ENCODE measurements around the gene SLC17A1. TPM values are rescaled to one million over a fixed set of nuclear protein-coding genes. Genes with fewer than 3 reads are reported as not detected.

Gene SLC17A1
- total RNA-seq, 4 donors from 2014 or later = not detected

DNA sequence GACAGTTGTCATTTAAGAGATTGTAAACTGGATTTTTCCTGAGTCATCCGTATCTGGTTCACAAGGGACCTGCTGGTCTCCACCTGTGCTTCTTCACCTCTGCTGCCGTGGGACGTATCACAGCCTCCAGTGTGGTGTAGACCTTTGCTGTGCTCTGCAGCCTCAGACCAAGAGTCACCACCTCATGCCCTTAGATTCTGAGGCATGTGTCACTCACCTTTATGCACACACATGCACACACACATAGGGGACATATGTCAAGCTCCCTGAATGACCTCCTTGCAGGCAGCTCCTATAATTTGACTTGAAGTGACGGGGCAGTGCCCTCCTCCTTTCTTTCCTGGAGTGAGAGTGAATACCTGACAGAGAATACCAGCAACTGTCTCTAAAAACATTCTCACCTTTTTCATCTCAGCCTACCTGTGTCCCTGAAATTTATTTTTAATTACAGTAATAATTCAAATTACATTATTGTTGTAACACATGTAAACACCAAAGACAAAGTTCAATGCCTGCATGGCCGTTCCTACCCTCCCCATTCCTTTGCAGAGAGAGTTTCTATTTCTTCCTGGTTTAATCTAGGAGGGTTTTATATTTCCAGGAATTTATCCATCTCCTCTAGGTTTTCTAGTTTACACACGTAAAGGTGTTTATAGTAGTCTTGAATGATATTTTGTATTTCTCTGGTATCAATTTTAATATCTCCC is 73.8 kb downstream of the SLC17A1 start:
- H3K9me3 ChIP-seq = no peaks in the 10 kb centered on the region

DNA sequence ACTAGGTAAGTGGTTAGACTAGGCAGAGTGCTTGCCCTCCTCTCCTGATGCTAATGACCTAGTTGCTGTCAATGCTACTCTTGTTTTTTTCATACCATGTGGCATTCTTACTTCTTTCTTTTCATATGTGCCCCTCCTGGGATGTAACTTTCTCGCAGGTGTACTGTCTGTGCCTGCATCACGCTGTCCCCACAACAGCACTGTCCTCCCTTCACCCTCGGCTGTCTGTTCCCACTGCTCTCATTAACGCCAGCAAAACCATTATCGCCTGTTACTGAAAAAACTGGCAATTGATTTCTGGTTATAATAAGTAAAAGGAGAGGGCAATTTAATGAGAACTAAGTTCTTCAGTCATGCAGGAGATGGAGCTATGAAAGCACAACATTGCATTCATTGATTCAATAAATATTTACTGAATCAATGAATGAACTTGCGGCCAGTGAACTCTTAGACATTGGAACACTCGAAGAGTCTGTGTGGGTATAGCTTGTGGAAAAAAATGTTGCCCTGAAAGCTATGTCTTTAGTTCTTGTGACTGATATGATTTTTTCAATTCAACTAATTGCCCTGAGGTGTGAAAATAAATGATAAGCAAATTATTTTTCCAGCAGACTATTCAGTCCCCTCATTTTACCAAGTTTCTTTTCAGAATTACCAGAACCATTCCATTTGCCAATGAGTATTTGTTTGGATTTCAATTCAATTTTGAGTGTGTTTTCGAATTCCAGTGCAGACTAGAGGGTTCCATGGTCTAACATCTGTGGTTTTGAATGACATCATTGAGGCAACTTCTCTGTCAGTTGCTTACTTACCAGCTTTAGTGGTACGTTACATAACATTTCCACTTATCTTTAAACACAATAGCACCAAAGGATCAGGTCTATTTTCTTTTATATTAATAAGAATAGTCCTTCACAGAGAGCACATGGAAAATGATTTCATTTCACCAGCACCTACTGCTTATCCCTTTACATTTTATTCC is 75.2 kb downstream of the SLC17A1 start:
- no peaks in the 10 kb centered on the region for H3K27me3 ChIP-seq
- H3K4me1 ChIP-seq = no peaks in the 10 kb centered on the region
- H3K9me3 ChIP-seq = no peaks in the 10 kb centered on the region
- intact Hi-C loops (cut with DNase I) = no loop called here
- TF ChIP-seq POLR2A (IDR thresholded peaks at IDR 0.05; ENCODE audit: low read depth) (no peak), POLR2AphosphoS5 (IDR thresholded peaks at IDR 0.05) (no peak), EP300 (IDR thresholded peaks at IDR 0.05) (no peak)
- TF ChIP-seq, protein P1, sequence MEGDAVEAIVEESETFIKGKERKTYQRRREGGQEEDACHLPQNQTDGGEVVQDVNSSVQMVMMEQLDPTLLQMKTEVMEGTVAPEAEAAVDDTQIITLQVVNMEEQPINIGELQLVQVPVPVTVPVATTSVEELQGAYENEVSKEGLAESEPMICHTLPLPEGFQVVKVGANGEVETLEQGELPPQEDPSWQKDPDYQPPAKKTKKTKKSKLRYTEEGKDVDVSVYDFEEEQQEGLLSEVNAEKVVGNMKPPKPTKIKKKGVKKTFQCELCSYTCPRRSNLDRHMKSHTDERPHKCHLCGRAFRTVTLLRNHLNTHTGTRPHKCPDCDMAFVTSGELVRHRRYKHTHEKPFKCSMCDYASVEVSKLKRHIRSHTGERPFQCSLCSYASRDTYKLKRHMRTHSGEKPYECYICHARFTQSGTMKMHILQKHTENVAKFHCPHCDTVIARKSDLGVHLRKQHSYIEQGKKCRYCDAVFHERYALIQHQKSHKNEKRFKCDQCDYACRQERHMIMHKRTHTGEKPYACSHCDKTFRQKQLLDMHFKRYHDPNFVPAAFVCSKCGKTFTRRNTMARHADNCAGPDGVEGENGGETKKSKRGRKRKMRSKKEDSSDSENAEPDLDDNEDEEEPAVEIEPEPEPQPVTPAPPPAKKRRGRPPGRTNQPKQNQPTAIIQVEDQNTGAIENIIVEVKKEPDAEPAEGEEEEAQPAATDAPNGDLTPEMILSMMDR (IDR thresholded peaks at IDR 0.05) = no peak
- no peak overlapping the region for H3K27ac ChIP-seq (replicated peaks in 1 of 4)
- 83% methylated on average over 9 of the region's 9 CpGs for WGBS
- no peaks in the 10 kb centered on the region for H3K36me3 ChIP-seq
- H3K4me3 ChIP-seq = no peak overlapping the region
- DNase-seq (ENCODE audit: extremely low spot score) = no peak

More for the DNA sequence above, 73.8 kb downstream of the SLC17A1 start:
- Histone ChIP-seq H3K4me3 (no peak overlapping the region), H3K36me3 (no peaks in the 10 kb centered on the region), H3K27me3 (peaks cover 0 to under 1% (median 0%) of the 10 kb centered on the region in 4 donors), H3K27ac (replicated peaks in 1 of 4) (no peak overlapping the region), H3K4me1 (no peaks in the 10 kb centered on the region)
- 67% methylated on average over 6 of the region's 6 CpGs for WGBS
- TF ChIP-seq, protein P1 (IDR thresholded peaks at IDR 0.05) = no peak
- no peak for TF ChIP-seq EP300 (IDR thresholded peaks at IDR 0.05)
- TF ChIP-seq POLR2AphosphoS5 (IDR thresholded peaks at IDR 0.05) = no peak
- no peak for TF ChIP-seq POLR2A (IDR thresholded peaks at IDR 0.05; ENCODE audit: low read depth)
- intact Hi-C loops (cut with DNase I) = no loop called here
- DNase-seq (ENCODE audit: extremely low spot score) = no peak

DNA sequence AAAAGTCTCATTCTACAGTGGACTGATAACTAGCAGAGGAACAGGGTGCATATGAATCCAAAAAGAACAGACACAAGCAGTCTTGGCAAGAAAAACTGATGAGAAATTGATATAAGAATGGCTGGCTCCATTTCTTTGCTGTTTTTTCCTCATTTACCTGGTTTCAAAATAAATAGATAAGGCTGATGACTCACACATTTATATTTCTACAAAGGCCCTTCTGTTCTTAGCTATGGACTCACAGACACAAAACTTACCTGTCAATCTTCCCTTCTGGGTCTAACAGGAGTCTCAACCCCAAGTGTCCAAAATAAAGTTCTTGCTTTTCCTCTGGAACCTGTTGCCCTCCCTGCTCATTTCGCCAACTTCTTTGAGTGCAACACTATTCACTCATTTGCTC is 76.4 kb downstream of the SLC17A1 start:
- intact Hi-C loops (cut with DNase I) = no loop called here
- Histone ChIP-seq H3K9me3 (no peaks in the 10 kb centered on the region), H3K36me3 (no peaks in the 10 kb centered on the region), H3K4me3 (no peak overlapping the region), H3K27me3 (no peaks in the 10 kb centered on the region), H3K4me1 (no peaks in the 10 kb centered on the region), H3K27ac (replicated peaks in 1 of 4) (no peak overlapping the region)
- TF ChIP-seq POLR2A (IDR thresholded peaks at IDR 0.05; ENCODE audit: low read depth) (no peak), EP300 (IDR thresholded peaks at IDR 0.05) (no peak), POLR2AphosphoS5 (IDR thresholded peaks at IDR 0.05) (no peak)
- TF ChIP-seq, protein P1 (IDR thresholded peaks at IDR 0.05) = no peak
- no peak for DNase-seq (ENCODE audit: extremely low spot score)
- 95% methylated on average over 1 of the region's 1 CpG for WGBS

DNA sequence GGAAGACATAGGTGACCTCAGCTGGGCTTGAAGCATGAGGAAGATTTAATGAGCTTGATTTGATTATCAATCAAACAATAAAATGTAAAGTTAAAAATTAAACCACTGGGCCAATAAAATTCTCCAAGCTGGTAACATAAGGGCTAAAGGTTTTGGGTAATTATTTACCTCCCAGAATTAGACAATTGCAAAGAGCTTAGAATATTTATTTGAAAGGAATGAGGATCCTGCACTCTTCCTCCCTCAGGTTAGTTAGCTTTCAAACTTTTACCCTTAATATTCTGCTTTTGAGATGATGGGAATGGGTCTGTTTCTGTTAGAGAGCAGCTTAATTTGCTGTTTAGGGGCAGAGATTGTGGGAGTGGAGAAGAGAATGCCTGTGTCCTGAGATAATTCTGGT is 77.3 kb downstream of the SLC17A1 start, which contains the start of gene SLC17A4:
SLC17A4 (plus strand) TSS at position 208 of the 400 bp plus-strand sequence. CDS start 7,221 bp downstream, outside the sequence.
- Histone ChIP-seq H3K4me3 (no peak within 1 kb of the TSS), H3K27ac (replicated peaks in 1 of 4) (no peak within 1 kb of the TSS), H3K36me3 (no peaks in the 10 kb centered on the region), H3K9me3 (no peaks in the 10 kb centered on the region), H3K4me1 (no peaks in the 10 kb centered on the region), H3K27me3 (no peaks in the 10 kb centered on the region)
- intact Hi-C loops (cut with DNase I) = no loop called here
- DNase-seq (ENCODE audit: extremely low spot score) = no peak
- TF ChIP-seq POLR2AphosphoS5 (IDR thresholded peaks at IDR 0.05) = no peak
- TF ChIP-seq, protein P1 (IDR thresholded peaks at IDR 0.05) = no peak
- no peak for TF ChIP-seq EP300 (IDR thresholded peaks at IDR 0.05)
- no peak for TF ChIP-seq POLR2A (IDR thresholded peaks at IDR 0.05; ENCODE audit: low read depth)

All from esophagus muscularis mucosa (tissue), 4 donors.